Activated CD4-positive, alpha-beta T cell treated with anti-CD3 and anti-CD28 coated beads, Interleukin-2, amount 10 ng/mL, durations not matched to agents 24 days and 14 days (primary cell): ENCODE results near the gene TMED3. TPM values are rescaled to one million over a fixed set of nuclear protein-coding genes. Genes with fewer than 3 reads are reported as not detected.

ENCODE experiments used
- total RNA-seq: library from RNA; stranded (reverse); gene quantifications from 2 replicates; pipeline ENCODE4 v1.2.3, GENCODE V29; 2022

TMED3 gene
- total RNA-seq, 1 donor from 2014 or later: 53.9 TPM

Other genes starting within 250 kb of the TMED3 start
- gene RASGRF1, start 220.3 kb upstream of the TMED3 start, total RNA-seq: not detected in 2 replicates
- gene ANKRD34C, start 28.4 kb upstream of the TMED3 start, total RNA-seq: not detected in 2 replicates
- 0.64 and 0.65 TPM in 2 replicates for gene MINAR1, start 121.2 kb downstream of the TMED3 start, total RNA-seq